Spinal cord (tissue), 10 donors: ENCODE results near the gene DBN1. TPM values are rescaled to one million over a fixed set of nuclear protein-coding genes. Genes with fewer than 3 reads are reported as not detected.

Source experiments
- DNase-seq, 6 donors: peaks; one replicate each; pipeline versions ENCODE4 v3.0.0 to v3.0.0-alpha.2; 2013 to 2015; ENCODE audit warnings: low spot score in 6 of 6, low read depth in 4 of 6
- H3K27ac ChIP-seq: one replicate; pipeline ENCODE4 v1.5.1; 2013; ENCODE audit warnings: low read depth, low read length, control low read depth
- H3K27me3 ChIP-seq: one replicate; pipeline ENCODE4 v1.6.1; 2013; ENCODE audit warnings: low read length; ENCODE audit not compliant: control insufficient read depth, insufficient read depth
- H3K36me3 ChIP-seq: one replicate; pipeline ENCODE4 v1.6.1; 2013; ENCODE audit warnings: low read length; ENCODE audit not compliant: control insufficient read depth, insufficient read depth
- H3K4me1 ChIP-seq: one replicate; pipeline ENCODE4 v1.6.1; 2013; ENCODE audit warnings: low read length; ENCODE audit not compliant: control insufficient read depth, insufficient read depth
- H3K4me3 ChIP-seq: one replicate; pipeline ENCODE4 v1.5.1; 2013; ENCODE audit warnings: low read depth, low read length, control low read depth
- H3K9me3 ChIP-seq: one replicate; pipeline ENCODE4 v1.6.1; 2013; ENCODE audit warnings: low read length; ENCODE audit not compliant: control insufficient read depth, insufficient read depth
- WGBS: methylation state at CpG from one replicate; pipeline ENCODE4 v1.1.5; 2013; ENCODE audit warnings: missing lambda C conversion rate; ENCODE audit not compliant: insufficient coverage; 5-methylcytosine and 5-hydroxymethylcytosine counted together
- polyA plus RNA-seq, 2 donors: library from polyadenylated mRNA; unstranded; fragments of 120-200 nt; gene quantifications; one replicate each; pipeline ENCODE4 v1.2.1, GENCODE V29; 2013; ENCODE audit not compliant: insufficient read length in 2 of 2
- total RNA-seq, 2 donors: library from RNA; depleted of rRNA in 1 of 2; stranded (reverse); fragments of 120-200 nt in 1 of 2; fragments of >200 nt in 1 of 2; gene quantifications; one replicate each; pipeline versions ENCODE4 v1.2.3 to v1.2.4, GENCODE V29; 2013 to 2014
- donor health status: healthy.

Gene DBN1
- total and polyA plus RNA-seq, 4 donors = 49.6 to 273 (median 173) TPM

GRCh38 chr5:177410575-177410974, 62.9 kb downstream of the DBN1 start:
- no peak for DNase-seq
- H3K4me1 ChIP-seq = peaks cover 1% of the 10 kb centered on the region
- no peaks in the 10 kb centered on the region for H3K9me3 ChIP-seq
- no peaks in the 10 kb centered on the region for H3K36me3 ChIP-seq
- 89% methylated on average over 3 of the region's 3 CpGs for WGBS
- H3K27ac ChIP-seq = no peak overlapping the region
- H3K4me3 ChIP-seq = no peak overlapping the region
- H3K27me3 ChIP-seq = peaks cover under 1% of the 10 kb centered on the region

GRCh38 chr5:177409043-177409801, 64.2 kb downstream of the DBN1 start, which contains the start of gene F12:
Gene F12, minus strand, starts transcription at chr5:177409564. Its CDS starts 37 bp downstream, at chr5:177409527.
- WGBS = 89% methylated on average over 8 of the region's 9 CpGs
- H3K27me3 ChIP-seq = peaks cover 9% of the 10 kb centered on the region
- peaks cover 15% of the 10 kb centered on the region for H3K4me1 ChIP-seq
- no peak within 1 kb of the TSS for H3K27ac ChIP-seq
- no peaks in the 10 kb centered on the region for H3K36me3 ChIP-seq
- no peak within 1 kb of the TSS for H3K4me3 ChIP-seq
- no peaks in the 10 kb centered on the region for H3K9me3 ChIP-seq
- DNase-seq = no peak

Other genes with a start within 250 kb of the DBN1 start
- 10 to 100 TPM; 15.5 to 28.3 TPM for gene RAB24, start 169.9 kb downstream of the DBN1 start, total RNA-seq
- gene RAB24, start 169.9 kb downstream of the DBN1 start, polyA plus RNA-seq = 10 to 100 TPM; 49.8 to 58.9 TPM
- 100 to 1,000 TPM in 1 of 2 donors, 10 to 100 TPM in 1; 35.2 to 101 TPM for gene PRELID1, start 169.8 kb downstream of the DBN1 start, total RNA-seq
- 100 to 1,000 TPM; 115 to 116 TPM for gene PRELID1, start 169.8 kb downstream of the DBN1 start, polyA plus RNA-seq
- 10 to 100 TPM in 1 of 2 donors, 1 to 10 TPM in 1; 4.9 to 20.2 TPM for gene MXD3, start 161.7 kb downstream of the DBN1 start, total RNA-seq
- 10 to 100 TPM; 21.7 to 30.4 TPM for gene MXD3, start 161.7 kb downstream of the DBN1 start, polyA plus RNA-seq
- 100 to 1,000 TPM in 1 of 2 donors, 10 to 100 TPM in 1; 96.6 to 152 TPM for gene LMAN2, start 122.0 kb downstream of the DBN1 start, total RNA-seq
- 10 to 100 TPM; 90.3 to 96.1 TPM for gene LMAN2, start 122.0 kb downstream of the DBN1 start, polyA plus RNA-seq
- 10 to 100 TPM in 1 of 2 donors, 1 to 10 TPM in 1; 7.5 to 14.4 TPM for gene RGS14, start 115.7 kb downstream of the DBN1 start, total RNA-seq
- 10 to 100 TPM in 1 of 2 donors, 1 to 10 TPM in 1; 9.3 to 11.5 TPM for gene RGS14, start 115.7 kb downstream of the DBN1 start, polyA plus RNA-seq
- gene SLC34A1, start 89.2 kb downstream of the DBN1 start, total RNA-seq = not detected
- gene SLC34A1, start 89.2 kb downstream of the DBN1 start, polyA plus RNA-seq = 1 to 10 TPM in 1 of 2 donors, under 1 TPM in 1; 0.68 to 1.2 TPM
- gene PFN3, start 73.0 kb downstream of the DBN1 start, total RNA-seq = not detected
- gene PFN3, start 73.0 kb downstream of the DBN1 start, polyA plus RNA-seq = under 1 TPM; 0.32 to 1.00 TPM
- gene F12, start 64.1 kb downstream of the DBN1 start, total RNA-seq = 1 to 10 TPM; 1.9 to 3.2 TPM
- gene F12, start 64.1 kb downstream of the DBN1 start, polyA plus RNA-seq = 10 to 100 TPM; 14.7 to 15.1 TPM
- 10 to 100 TPM; 16.7 to 22.5 TPM for gene GRK6, start 47.0 kb downstream of the DBN1 start, total RNA-seq
- gene GRK6, start 47.0 kb downstream of the DBN1 start, polyA plus RNA-seq = 10 to 100 TPM; 41.8 to 42.4 TPM
- 1 to 10 TPM; 4.3 to 8.8 TPM for gene PRR7, start 26.8 kb downstream of the DBN1 start, total RNA-seq
- gene PRR7, start 26.8 kb downstream of the DBN1 start, polyA plus RNA-seq = 10 to 100 TPM; 28.3 to 31.7 TPM
- gene PDLIM7, start 24.0 kb upstream of the DBN1 start, total RNA-seq = 10 to 100 TPM; 23.4 to 67.3 TPM
- 100 to 1,000 TPM in 1 of 2 donors, 10 to 100 TPM in 1; 61.1 to 128 TPM for gene PDLIM7, start 24.0 kb upstream of the DBN1 start, polyA plus RNA-seq
- gene DOK3, start 36.2 kb upstream of the DBN1 start, total RNA-seq = 1 to 10 TPM; 3.4 to 5.6 TPM
- gene DOK3, start 36.2 kb upstream of the DBN1 start, polyA plus RNA-seq = 10 to 100 TPM; 12.2 to 15.8 TPM
- 10 to 100 TPM; 67.1 to 92.7 TPM for gene DDX41, start 43.3 kb upstream of the DBN1 start, total RNA-seq
- gene DDX41, start 43.3 kb upstream of the DBN1 start, polyA plus RNA-seq = 100 to 1,000 TPM; 118 to 126 TPM
- gene FAM193B, start 80.9 kb upstream of the DBN1 start, total RNA-seq = 10 to 100 TPM; 21.6 to 72.7 TPM
- gene FAM193B, start 80.9 kb upstream of the DBN1 start, polyA plus RNA-seq = 100 to 1,000 TPM in 1 of 2 donors, 10 to 100 TPM in 1; 78.0 to 115 TPM
- gene TMED9, start 118.6 kb upstream of the DBN1 start, total RNA-seq = 10 to 100 TPM; 53.6 to 66.7 TPM
- gene TMED9, start 118.6 kb upstream of the DBN1 start, polyA plus RNA-seq = 100 to 1,000 TPM; 135 to 147 TPM
- 10 to 100 TPM; 13.8 to 32.3 TPM for gene B4GALT7, start 126.5 kb upstream of the DBN1 start, total RNA-seq
- gene B4GALT7, start 126.5 kb upstream of the DBN1 start, polyA plus RNA-seq = 10 to 100 TPM; 27.3 to 31.9 TPM